Heart right ventricle (tissue), 16 donors: ENCODE measurements around the gene ACE2. TPM values are rescaled to one million over a fixed set of nuclear protein-coding genes. Genes with fewer than 3 reads are reported as not detected.

ENCODE experiments used
- ATAC-seq, 8 donors: fragments of 200-7000 bp; cut with Tn5 transposase; one replicate each; pipeline ENCODE4 v1.9.1; 2020; ENCODE audit warnings: mild to moderate bottlenecking in 8 of 8, moderate library complexity in 8 of 8, moderate number of reproducible peaks in 1 of 8
- DNase-seq, 2 donors: peaks; one replicate each; pipeline ENCODE4 v3.0.0-alpha.2; 2020
- H3K27ac ChIP-seq, 10 donors: fragments of 200-600 bp; sonication (generic) in 2 of 10; one replicate each; pipeline versions ENCODE4 v1.5.0 to v1.8.0; 2020 to 2022; ENCODE audit warnings: mild to moderate bottlenecking in 3 of 10
- H3K27me3 ChIP-seq, 7 donors: fragments of 200-600 bp; one replicate each; pipeline ENCODE4 v1.8.0; 2021 to 2022; ENCODE audit warnings: mild to moderate bottlenecking in 2 of 7
- H3K36me3 ChIP-seq, 9 donors: fragments of 200-600 bp; sonication (generic) in 1 of 9; one replicate each; pipeline versions ENCODE4 v1.5.0 to v1.8.0; 2020 to 2022; ENCODE audit warnings: mild to moderate bottlenecking in 2 of 9
- H3K4me1 ChIP-seq, 9 donors: fragments of 200-600 bp; sonication (generic) in 1 of 9; one replicate each; pipeline versions ENCODE4 v1.5.0 to v1.8.0; 2020 to 2022; ENCODE audit warnings: mild to moderate bottlenecking in 4 of 9
- H3K4me3 ChIP-seq, 10 donors: fragments of 200-600 bp; sonication (generic) in 2 of 10; one replicate each; pipeline versions ENCODE4 v1.5.0 to v1.8.0; 2020 to 2022; ENCODE audit warnings: mild to moderate bottlenecking in 7 of 10, moderate library complexity in 2 of 10
- H3K9me3 ChIP-seq, 11 donors: fragments of 200-600 bp in 10 of 11; sonication (generic) in 2 of 11; one replicate each; pipeline versions ENCODE4 v1.5.0 to v1.8.0; 2013 to 2022; ENCODE audit warnings: mild to moderate bottlenecking in 2 of 11, control low read depth in 1 of 11, moderate library complexity in 1 of 11
- CTCF ChIP-seq, 9 donors: fragments of 200-600 bp; sonication (generic) in 2 of 9; IDR thresholded peaks; one replicate each; pipeline versions ENCODE4 v1.5.0 to v1.8.0; 2021 to 2022; ENCODE audit warnings: antibody characterized with exemption in 9 of 9, mild to moderate bottlenecking in 5 of 9, moderate library complexity in 1 of 9
- WGBS, 2 donors: extraction: QIAGEN DNeasy Blood & Tissue Kit; methylation state at CpG; one replicate each; pipeline ENCODE4 v1.1.7; 2013; ENCODE audit warnings: inconsistent platforms in 1 of 2; 5-methylcytosine and 5-hydroxymethylcytosine counted together
- intact Hi-C, 10 donors: fragments of 100-400 bp; cut with DNase I; formaldehyde crosslinking; loops; one replicate each; pipeline versions ENCODE4 v1.11.1 to v1.14.2; 2022
- polyA plus RNA-seq, 2 donors: library from polyadenylated mRNA; stranded (reverse); fragments of 200-250 nt; gene quantifications; one replicate each; pipeline ENCODE4 v1.2.3, GENCODE V29; 2013
- total RNA-seq, 10 donors: library from RNA; stranded (reverse); fragmentation: NEBNext Ultra II Directional in 3 of 10; extraction: Animal tissue kit (Norgen Biotek cat#: 25700) in 3 of 10; gene quantifications; one replicate each; pipeline versions ENCODE4 v1.2.1 to v1.2.4, GENCODE V29; 2021 to 2023
- donor health status: Arrhythmogenic right ventricular cardiomyopathy.
- donor health status: ischemic (EF 13 %, LVEDD 7.1; RV severe dilation, severe dysfunction).
- donor health status: healthy with polysubstance abuse.
- donor health status: DM: no; HTN: yes; CAD: no.
- donor health status: DM: no; HTN: no; CAD: no.
- donor health status: ischemic (EF 25% LVEDD 6.9; RV normal size, moderate dysfunction).
- donor health status: ischemic (EF 25% LVEDD 5.7; RV mildly dilated, moderate dysfunction).
- donor health status: healthy.
- donor health status: DM: yes; HTN: yes; CAD: no.
- donor health status: Ischemic cardiomyopathy.
- donor health status: ischemic (EF 35%, LVEDD 5.7; RV mildly dilated, moderate dysfunction).
- donor health status: nonischemic (EF 11% LVEDD 7.7; RV severe dilation, severe dysfunction).
- donor health status: DM: yes; HTN: yes; CAD: no.
- donor health status: PGD.
- donor health status: ischemic (EF 29% LVEDD 5.4; RV normal size, mild dysfunction).
- donor health status: nonischemic (EF 23%, LVEDD 6.1; RV moderate dilation, normal function).

The ACE2 gene
- total and polyA plus RNA-seq, 12 donors: 6.7 to 42.4 (median 17.8) TPM

GRCh38 chrX:15645266-15645665, 44.5 kb upstream of the ACE2 start:
- Histone ChIP-seq H3K27ac (no peak overlapping the region), H3K36me3 (no peaks in the 10 kb centered on the region), H3K4me3 (no peak overlapping the region), H3K9me3 (no peaks in the 10 kb centered on the region), H3K4me1 (no peaks in the 10 kb centered on the region), H3K27me3 (peaks cover 0 to 74% (median 0%) of the 10 kb centered on the region in 7 donors)
- WGBS, 2 donors: 82 to 86% methylated on average over 3 of the region's 3 CpGs
- intact Hi-C loops: loop anchor here in 6 of 10 donors (5.0 to 10.0 kb wide), 4 partner anchors 50 to 300 kb away; partner anchors contain the start of gene PIR (in 2 of the 6)
- DNase-seq (no peak), ATAC-seq (no peak)
- TF ChIP-seq CTCF (IDR thresholded peaks at IDR 0.05): no peak

- Histone ChIP-seq H3K4me3 (no peak overlapping the region), H3K9me3 (no peaks in the 10 kb centered on the region), H3K27ac (no peak overlapping the region), H3K36me3 (no peaks in the 10 kb centered on the region), H3K27me3 (peaks cover 0 to 66% (median 0%) of the 10 kb centered on the region in 7 donors), H3K4me1 (no peaks in the 10 kb centered on the region)
- 94 to 100% methylated on average over 1 of the region's 1 CpG for WGBS, 2 donors
- ATAC-seq (no peak), DNase-seq (no peak)
- intact Hi-C loops: loop anchor here in 5 of 10 donors (10.0 kb wide), 3 partner anchors 50 to 300 kb away; partner anchors contain the start of gene PIR (in 2 of the 5)
- no peak for TF ChIP-seq CTCF (IDR thresholded peaks at IDR 0.05)
These were observed 43.8 kb upstream of the ACE2 start for GRCh38 chrX:15644560-15644872.

- Histone ChIP-seq H3K36me3 (no peaks in the 10 kb centered on the region), H3K27ac (no peak overlapping the region), H3K4me3 (no peak overlapping the region), H3K9me3 (no peaks in the 10 kb centered on the region), H3K27me3 (peaks cover 0 to 62% (median 0%) of the 10 kb centered on the region in 7 donors), H3K4me1 (no peaks in the 10 kb centered on the region)
- intact Hi-C loops: loop anchor here in 5 of 10 donors (10.0 kb wide), 3 partner anchors 49 to 299 kb away; partner anchors contain the start of gene PIR (in 2 of the 5)
- TF ChIP-seq CTCF (IDR thresholded peaks at IDR 0.05): no peak
- ATAC-seq: no peak
- WGBS, 2 donors: 90 to 93% methylated on average over 7 of the region's 7 CpGs
- no peak for DNase-seq
These were observed 43.2 kb upstream of the ACE2 start for GRCh38 chrX:15643786-15644559.

GRCh38 chrX:15631637-15632036, 30.9 kb upstream of the ACE2 start:
- no peak for DNase-seq
- ATAC-seq: no peak
- intact Hi-C loops: no loop called here
- H3K27ac ChIP-seq: no peak overlapping the region
- H3K27me3 ChIP-seq: peaks cover 0 to 89% (median 0%) of the 10 kb centered on the region in 7 donors
- H3K9me3 ChIP-seq: no peaks in the 10 kb centered on the region
- H3K36me3 ChIP-seq: no peaks in the 10 kb centered on the region
- H3K4me1 ChIP-seq: no peaks in the 10 kb centered on the region
- no peak overlapping the region for H3K4me3 ChIP-seq
- no peak for TF ChIP-seq CTCF (IDR thresholded peaks at IDR 0.05)
